GM12875 (cell line): ENCODE data around the gene DNAJA4.

Source experiments
- H3K4me3 ChIP-seq: one replicate; pipeline ENCODE4 v1.5.1; 2011; ENCODE audit warnings: low read depth, low read length, control low read depth
- CTCF ChIP-seq: IDR thresholded peaks from 2 replicates; pipeline ENCODE4 v1.5.1; 2011; ENCODE audit warnings: low read depth, mild to moderate bottlenecking, control low read depth, inconsistent platforms, low read length, moderate library complexity, borderline replicate concordance; ENCODE audit not compliant: insufficient read depth

DNAJA4 gene

GRCh38 chr15:78225783-78226541 is 38.4 kb upstream of the DNAJA4 start:
- no peak overlapping the region for H3K4me3 ChIP-seq

GRCh38 chr15:78228356-78228996 is 35.9 kb upstream of the DNAJA4 start:
- TF ChIP-seq CTCF, result no peak
- no peak overlapping the region for H3K4me3 ChIP-seq

More at GRCh38 chr15:78225783-78226541, 38.4 kb upstream of the DNAJA4 start:
- no peak for TF ChIP-seq CTCF

- H3K4me3 ChIP-seq, result no peak overlapping the region
- no peak for TF ChIP-seq CTCF
Measured at GRCh38 chr15:78229431-78230406, 34.6 kb upstream of the DNAJA4 start.

- no peak overlapping the region for H3K4me3 ChIP-seq
- TF ChIP-seq CTCF, result no peak
Measured at GRCh38 chr15:78232951-78233350, 31.4 kb upstream of the DNAJA4 start.

GRCh38 chr15:78233496-78233895 is 30.9 kb upstream of the DNAJA4 start:
- no peak overlapping the region for H3K4me3 ChIP-seq
- TF ChIP-seq CTCF, result no peak

GRCh38 chr15:78234515-78235040 is 29.8 kb upstream of the DNAJA4 start, which contains the start of gene ACSBG1:
ACSBG1 (minus strand) TSS chr15:78234565; CDS start chr15:78234501, 64 bp downstream.
- no peak for TF ChIP-seq CTCF
- no peak within 1 kb of the TSS for H3K4me3 ChIP-seq
